Subcutaneous adipose tissue (tissue), 4 donors: ENCODE measurements around the gene TTC27. TPM values are rescaled to one million over a fixed set of nuclear protein-coding genes. Genes with fewer than 3 reads are reported as not detected.

ENCODE experiments used
- total RNA-seq, 4 donors: library from RNA; depleted of rRNA; stranded (reverse); fragments of >200 nt; gene quantifications; one replicate each; pipeline ENCODE4 v1.1.0, GENCODE V29; 2016
- TF ChIP-seq, protein P1 (sequence below): fragments of 450-650 bp; IDR thresholded peaks from one replicate; pipeline ENCODE4 v1.5.1; 2016; ENCODE audit warnings: low read depth, mild to moderate bottlenecking, control low read depth, antibody characterized with exemption, moderate library complexity

The TTC27 gene
- total RNA-seq, 4 donors from 2014 or later: 13.6 to 18.6 (median 15.5) TPM

DNA sequence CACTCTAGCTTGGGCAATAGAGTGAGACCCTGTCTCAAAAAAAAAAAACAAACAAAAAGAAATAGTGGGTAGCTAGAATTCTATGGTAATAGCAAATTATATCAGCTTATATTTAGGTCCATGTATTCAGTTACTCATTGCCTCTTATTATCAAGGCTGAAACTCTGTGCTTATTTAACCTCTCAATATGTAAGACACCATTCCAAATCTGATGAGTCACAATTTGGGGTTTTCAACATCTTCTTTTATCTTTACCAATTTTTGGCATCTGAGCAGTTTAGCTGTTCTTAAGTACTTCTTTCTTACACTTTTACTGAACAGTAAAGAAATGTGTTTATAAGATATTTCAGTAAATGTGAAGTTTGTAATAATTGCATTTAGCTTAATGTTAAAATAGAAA lies 69.3 kb downstream of the TTC27 start:
- TF ChIP-seq, protein P1, sequence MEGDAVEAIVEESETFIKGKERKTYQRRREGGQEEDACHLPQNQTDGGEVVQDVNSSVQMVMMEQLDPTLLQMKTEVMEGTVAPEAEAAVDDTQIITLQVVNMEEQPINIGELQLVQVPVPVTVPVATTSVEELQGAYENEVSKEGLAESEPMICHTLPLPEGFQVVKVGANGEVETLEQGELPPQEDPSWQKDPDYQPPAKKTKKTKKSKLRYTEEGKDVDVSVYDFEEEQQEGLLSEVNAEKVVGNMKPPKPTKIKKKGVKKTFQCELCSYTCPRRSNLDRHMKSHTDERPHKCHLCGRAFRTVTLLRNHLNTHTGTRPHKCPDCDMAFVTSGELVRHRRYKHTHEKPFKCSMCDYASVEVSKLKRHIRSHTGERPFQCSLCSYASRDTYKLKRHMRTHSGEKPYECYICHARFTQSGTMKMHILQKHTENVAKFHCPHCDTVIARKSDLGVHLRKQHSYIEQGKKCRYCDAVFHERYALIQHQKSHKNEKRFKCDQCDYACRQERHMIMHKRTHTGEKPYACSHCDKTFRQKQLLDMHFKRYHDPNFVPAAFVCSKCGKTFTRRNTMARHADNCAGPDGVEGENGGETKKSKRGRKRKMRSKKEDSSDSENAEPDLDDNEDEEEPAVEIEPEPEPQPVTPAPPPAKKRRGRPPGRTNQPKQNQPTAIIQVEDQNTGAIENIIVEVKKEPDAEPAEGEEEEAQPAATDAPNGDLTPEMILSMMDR: no peak

DNA sequence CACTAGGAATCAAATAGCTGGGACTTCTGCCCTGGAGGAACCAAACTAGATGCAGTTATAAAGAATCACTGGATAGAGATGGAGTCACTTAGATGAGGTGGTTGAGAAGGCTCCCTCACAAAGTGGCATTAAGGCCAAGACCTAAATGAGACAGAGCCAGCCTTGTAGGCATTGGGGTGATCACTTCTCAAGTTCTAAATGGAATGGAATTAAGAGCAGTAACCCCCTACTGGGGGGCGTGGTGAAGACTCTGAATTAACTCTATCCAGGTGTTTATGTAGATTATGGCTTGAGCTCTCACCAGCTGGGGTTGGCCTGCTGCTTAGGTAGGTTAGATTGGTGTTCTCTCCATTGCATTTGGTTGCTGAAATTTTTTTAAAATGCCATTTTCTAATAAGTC lies 71.3 kb downstream of the TTC27 start:
- TF ChIP-seq, protein P1: no peak

DNA sequence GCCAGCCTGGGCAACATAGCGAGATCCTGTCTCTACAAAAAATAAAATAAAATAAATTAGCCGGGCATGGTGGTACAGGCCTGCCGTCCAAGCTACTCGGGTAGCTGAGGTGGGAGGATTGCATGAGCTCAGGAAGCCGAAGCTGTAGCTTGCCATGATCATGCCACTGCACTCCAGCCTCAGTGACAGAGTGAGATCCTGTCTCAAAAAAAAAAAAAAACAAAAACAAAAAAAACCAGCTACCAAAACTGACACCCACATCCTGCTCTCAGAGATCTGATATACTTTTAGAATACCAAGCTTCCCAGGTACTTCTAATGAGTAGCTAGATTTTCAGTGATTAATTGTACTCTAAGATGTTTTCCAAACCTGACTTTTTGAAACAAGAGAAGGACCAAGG lies 74.0 kb downstream of the TTC27 start:
- TF ChIP-seq, protein P1: no peak

DNA sequence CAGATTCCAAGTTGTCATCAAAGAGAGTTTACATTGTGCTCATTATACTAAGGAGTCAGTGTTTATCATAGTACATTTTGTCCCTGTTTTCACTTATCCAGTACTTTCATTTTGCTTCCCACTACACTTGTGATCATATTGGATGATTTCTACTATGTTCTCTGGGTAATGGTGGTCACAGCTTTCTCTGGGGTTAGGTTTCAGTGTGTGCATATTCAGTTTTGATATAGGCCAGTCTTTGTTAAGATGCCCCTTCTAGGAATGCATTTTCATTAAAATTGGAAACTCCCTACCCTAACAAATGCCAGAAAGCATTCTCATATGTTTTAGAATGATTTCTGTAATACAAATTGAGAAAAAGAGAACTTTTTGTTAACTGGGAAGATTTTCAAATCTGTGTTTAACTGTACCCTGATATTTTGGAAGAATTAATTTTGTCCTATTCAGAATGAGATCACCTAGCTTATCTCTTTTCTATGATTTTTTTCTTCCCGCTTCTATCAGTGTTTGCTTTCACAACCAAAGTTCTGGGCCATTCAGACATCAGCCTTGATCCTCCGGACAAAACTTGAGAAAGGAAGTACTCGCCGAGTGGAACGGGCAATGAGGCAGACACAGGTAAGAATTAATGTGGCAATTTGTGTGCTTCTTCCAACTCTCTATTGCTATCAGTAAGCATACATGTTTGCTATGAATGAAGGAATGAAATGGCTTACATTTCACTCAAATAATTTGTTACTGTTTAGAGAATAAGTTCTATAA lies 74.6 kb downstream of the TTC27 start:
- TF ChIP-seq, protein P1: no peak

DNA sequence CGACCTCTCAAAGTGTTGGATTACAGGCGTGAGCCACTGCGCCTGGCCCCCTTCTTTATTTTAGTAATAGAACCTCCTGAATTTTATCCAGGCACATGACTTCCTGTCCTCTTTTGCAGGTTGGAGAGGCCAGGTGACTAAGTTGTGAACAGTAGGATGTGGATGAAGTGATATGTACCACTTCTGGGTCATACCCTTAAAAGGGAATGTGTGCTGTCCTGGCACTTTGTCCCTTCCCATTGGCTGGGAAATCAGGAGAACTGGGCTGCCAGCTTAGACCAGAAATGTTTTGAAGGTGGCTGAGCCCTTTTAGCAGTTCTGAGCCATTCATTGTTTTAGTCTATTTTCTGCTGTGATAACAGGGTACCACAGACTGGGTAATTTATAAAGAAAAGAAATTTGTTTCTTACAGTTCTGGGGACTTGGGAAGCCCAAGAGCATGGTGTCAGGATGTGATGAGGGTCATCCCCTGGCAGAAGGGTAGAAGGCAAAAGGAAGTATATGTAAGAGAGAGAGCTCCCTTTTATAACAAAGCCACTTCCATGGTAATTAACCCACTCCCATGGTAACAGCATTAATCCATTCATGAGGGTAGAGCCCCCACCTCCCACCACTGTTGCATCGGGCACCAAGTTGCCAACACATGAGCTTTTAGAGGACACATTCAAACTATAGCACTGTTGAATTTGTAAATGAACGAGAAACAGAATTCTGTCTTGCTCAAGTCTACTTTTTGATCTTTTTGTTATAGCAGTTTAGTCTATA lies 79.1 kb downstream of the TTC27 start:
- TF ChIP-seq, protein P1: no peak

DNA sequence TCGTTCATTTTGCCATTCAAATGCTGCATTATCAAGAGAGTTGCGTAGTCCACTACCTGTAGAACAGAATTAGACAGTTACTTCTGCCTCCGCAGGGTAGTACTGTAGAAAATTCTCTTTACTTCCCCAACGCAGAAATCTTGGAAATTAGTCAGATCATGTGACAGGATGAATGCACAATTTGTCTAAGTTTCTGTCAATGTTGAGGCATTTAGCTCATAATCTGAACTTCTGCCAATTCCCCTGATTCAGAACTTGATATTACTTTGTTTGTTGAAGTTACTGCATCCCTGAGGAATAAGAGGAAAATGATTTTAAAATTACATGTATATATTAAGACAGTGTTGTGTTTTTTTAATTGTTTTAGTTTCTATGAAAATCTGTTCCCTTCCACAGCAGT lies 83.4 kb downstream of the TTC27 start:
- TF ChIP-seq, protein P1: no peak

DNA sequence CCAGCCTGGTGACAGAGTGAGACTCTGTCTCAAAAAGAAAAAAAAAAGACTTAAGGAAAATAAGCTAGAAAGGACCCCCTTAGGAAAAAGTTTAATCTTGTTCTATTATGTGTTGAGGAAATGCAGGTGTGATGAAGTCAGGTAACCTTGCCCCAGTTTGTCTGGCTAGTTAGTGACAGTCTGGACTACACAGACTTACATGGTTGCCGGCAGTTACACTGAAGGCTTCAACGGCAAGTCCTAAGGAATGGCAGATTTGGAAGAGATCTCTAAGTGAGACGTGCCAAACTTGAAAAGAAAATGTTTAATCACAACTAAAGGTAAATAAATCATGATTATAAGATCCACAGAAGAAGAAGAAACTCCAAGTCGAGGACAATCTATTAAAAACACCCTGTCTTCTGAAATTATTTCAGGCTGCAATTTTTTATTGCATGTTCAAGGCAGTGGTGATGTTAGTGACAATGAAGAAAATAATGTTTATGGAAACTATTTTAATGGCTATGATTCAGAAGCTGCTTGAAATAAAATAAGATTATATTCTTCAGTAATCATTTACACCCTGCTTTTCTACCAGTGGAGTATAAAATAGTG lies 84.2 kb downstream of the TTC27 start:
- TF ChIP-seq, protein P1: no peak
